Upper lobe of left lung (tissue), 4 donors: ENCODE data around the gene MCL1.

Source experiments
- CTCF ChIP-seq, 6 experiments: fragments of 450-650 bp in 4 of 6; fragments of 200-600 bp in 2 of 6; sonication (generic) in 2 of 6; IDR thresholded peaks; one replicate each; pipeline ENCODE4 v1.5.1; 2016 to 2019; ENCODE audit warnings: antibody characterized with exemption in 6 of 6
- EP300 ChIP-seq, 4 donors: sonication (generic); formaldehyde crosslinking; IDR thresholded peaks; one replicate each; pipeline ENCODE4 v1.5.1; 2017; ENCODE audit warnings: antibody characterized with exemption in 4 of 4, control low read depth in 2 of 4

- TF ChIP-seq CTCF (IDR thresholded peaks at IDR 0.05) (no peak), EP300 (IDR thresholded peaks at IDR 0.05) (no peak)
Measured at GRCh38 chr1:150603711-150604110, 24.3 kb upstream of the MCL1 start.
